Activated CD4-positive, alpha-beta memory T cell treated with anti-CD3 and anti-CD28 coated beads, Interleukin-2, amount 10 ng/mL, durations not matched to agents 7 days and 5 days (primary cell): Measurements from ENCODE around the gene NDUFS6. TPM values are rescaled to one million over a fixed set of nuclear protein-coding genes. Genes with fewer than 3 reads are reported as not detected.
"Not testable (repeated sequence)": the region's sequence is repeated elsewhere in the genome, so short reads cannot be mapped to it uniquely, and the experiment has no call there.

Experiments used
- CTCF ChIA-PET: fragments of 350-600 bp; sonication (Branson Sonifier 250); formaldehyde crosslinking; loops from one replicate; lab custom pipeline; 2021; ENCODE audit warnings: antibody characterized with exemption, inconsistent platforms; lab: Charles Lee
- POLR2A ChIA-PET: fragments of 350-600 bp; sonication (Branson Sonifier 250); formaldehyde crosslinking; loops from one replicate; lab custom pipeline; 2021; ENCODE audit warnings: antibody characterized with exemption; lab: Charles Lee
- DNase-seq: peaks from one replicate; pipeline ENCODE4 v3.0.0-alpha.2; 2020
- H3K27ac Mint-ChIP-seq: one replicate; pipeline ENCODE4 v1.8.0; 2021; ENCODE audit warnings: mild to moderate bottlenecking, mixed read lengths
- H3K27me3 Mint-ChIP-seq: one replicate; pipeline ENCODE4 v1.8.0; 2021; ENCODE audit warnings: mixed read lengths
- H3K36me3 Mint-ChIP-seq: one replicate; pipeline ENCODE4 v1.8.0; 2021; ENCODE audit warnings: low read depth, mixed read lengths
- H3K4me1 Mint-ChIP-seq: one replicate; pipeline ENCODE4 v1.8.0; 2021; ENCODE audit warnings: mixed read lengths
- H3K4me3 Mint-ChIP-seq: one replicate; pipeline ENCODE4 v1.8.0; 2021; ENCODE audit warnings: mild to moderate bottlenecking, mixed read lengths
- H3K9me3 Mint-ChIP-seq: one replicate; pipeline ENCODE4 v1.8.0; 2021; ENCODE audit warnings: mixed read lengths
- total RNA-seq, 2 experiments: library from RNA; stranded (reverse); gene quantifications; one replicate each; pipeline ENCODE4 v1.2.3, GENCODE V29; 2021

Gene NDUFS6
- total RNA-seq, 2 experiments from 2014 or later, result 25.4 to 29.2 TPM

DNA sequence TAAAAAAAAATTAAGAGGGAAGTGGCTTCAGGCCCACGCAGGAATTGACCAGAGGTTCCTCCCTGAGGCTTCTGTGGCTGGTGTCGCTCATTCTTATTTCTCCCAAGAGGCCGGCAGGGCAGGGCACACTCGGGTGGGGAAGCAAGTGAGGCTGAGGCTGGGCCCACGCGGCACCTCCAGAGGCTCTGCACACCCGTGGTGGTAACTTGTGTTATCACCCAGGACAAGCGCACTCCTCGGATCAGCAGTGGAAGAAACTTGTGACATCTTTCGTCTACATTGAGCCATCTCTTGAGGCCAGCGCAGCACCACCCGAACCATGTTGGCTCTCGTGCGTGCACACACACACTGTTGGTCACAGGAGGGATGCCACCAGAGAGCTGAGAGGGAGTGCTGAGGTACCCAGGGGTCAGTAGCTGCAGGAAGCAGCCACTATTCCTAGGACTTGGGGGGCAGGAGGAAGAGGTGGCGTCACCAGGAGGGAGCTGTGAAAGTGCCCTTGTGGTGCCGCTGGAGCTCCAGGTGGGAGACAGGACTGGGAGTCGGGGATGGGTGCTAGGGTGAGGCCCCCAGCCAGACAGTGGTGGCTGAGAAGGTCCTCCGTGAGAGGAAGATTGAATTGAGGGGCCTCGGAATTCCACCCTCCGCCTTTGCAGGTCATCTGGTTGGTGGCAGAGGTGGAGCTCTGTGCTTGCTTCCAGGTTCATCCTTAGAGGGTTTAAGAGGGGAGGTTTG, 6.4 kb downstream of the NDUFS6 start:
- ChIA-PET CTCF (interaction anchor here (1.1 kb wide), 1 partner anchor 69 kb away, joined by 3 read pairs; no protein-coding TSS in a partner anchor), POLR2A (interaction anchor here (1.7 kb wide), 1 partner anchor 15 kb away, joined by 5 read pairs; no protein-coding TSS in a partner anchor)
- Mint-ChIP-seq H3K27ac (no peak overlapping the region), H3K36me3 (peaks cover 76% of the 10 kb centered on the region), H3K27me3 (no peaks in the 10 kb centered on the region), H3K4me1 (peaks cover 24% of the 10 kb centered on the region), H3K9me3 (no peaks in the 10 kb centered on the region), H3K4me3 (no peak overlapping the region)
- DNase-seq, result no peak

DNA sequence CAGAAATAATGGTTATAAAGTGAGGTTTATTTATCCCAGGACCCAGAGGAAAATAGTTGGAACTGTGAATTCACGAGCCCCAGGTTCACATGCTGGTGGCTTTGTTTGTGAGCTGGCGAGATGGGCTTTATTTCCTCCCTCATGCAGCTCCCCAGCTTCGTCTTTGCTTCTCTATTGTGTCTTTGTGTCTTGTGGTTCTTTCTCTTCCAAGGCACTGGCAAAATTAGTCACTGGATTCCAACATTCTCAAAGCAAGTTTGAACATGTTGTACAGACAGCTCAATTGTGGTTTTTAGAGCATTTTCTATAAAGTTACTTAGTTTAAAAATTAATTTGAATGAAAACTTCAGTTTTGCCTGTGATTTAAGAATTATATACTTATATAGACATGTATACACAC, 7.2 kb downstream of the NDUFS6 start:
- H3K4me3 Mint-ChIP-seq, result no peak overlapping the region
- no peak overlapping the region for H3K27ac Mint-ChIP-seq
- peaks cover 16% of the 10 kb centered on the region for H3K4me1 Mint-ChIP-seq
- H3K9me3 Mint-ChIP-seq, result no peaks in the 10 kb centered on the region
- POLR2A ChIA-PET, result interaction anchor here (1.7 kb wide), 1 partner anchor 16 kb away, joined by 5 read pairs; no protein-coding TSS in a partner anchor
- no peak for DNase-seq
- H3K27me3 Mint-ChIP-seq, result no peaks in the 10 kb centered on the region
- H3K36me3 Mint-ChIP-seq, result peaks cover 71% of the 10 kb centered on the region
- CTCF ChIA-PET, result interaction anchor here (1.1 kb wide), 1 partner anchor 70 kb away, joined by 3 read pairs; no protein-coding TSS in a partner anchor

DNA sequence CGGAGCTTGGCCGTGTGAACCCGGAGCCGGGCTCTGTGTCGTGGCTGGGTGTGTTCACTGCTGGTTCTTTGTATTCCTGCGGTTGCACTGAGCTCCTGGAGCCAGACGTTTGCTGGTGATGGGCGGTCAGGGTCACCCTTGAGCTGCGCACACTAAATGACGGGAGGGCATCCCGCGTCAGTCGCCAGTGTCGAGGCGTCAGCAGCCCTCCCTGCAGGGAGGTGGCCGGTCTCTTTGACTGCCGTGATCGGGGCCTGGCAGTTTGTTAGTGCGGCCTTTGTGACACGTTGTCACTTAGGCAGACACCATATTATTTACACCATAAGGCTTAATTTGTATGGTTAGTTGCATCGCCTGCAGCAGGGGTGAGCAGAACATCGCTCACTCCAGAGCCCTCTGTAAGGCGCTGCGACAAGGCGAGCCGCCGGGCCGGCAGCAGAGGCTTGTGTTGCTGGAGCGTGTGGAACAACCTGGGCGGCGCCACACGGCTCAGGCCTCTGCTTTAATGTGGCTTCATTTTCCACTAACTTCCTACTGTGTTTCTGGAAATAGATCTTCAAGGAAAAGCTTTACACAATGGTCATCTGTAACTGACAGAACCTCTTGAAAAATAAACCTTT, 8.3 kb downstream of the NDUFS6 start:
- no peak for DNase-seq
- CTCF ChIA-PET, result no interaction called here
- Mint-ChIP-seq H3K9me3 (no peaks in the 10 kb centered on the region), H3K27me3 (no peaks in the 10 kb centered on the region), H3K27ac (no peak overlapping the region), H3K4me3 (no peak overlapping the region), H3K4me1 (peaks cover 7% of the 10 kb centered on the region), H3K36me3 (peaks cover 71% of the 10 kb centered on the region)
- POLR2A ChIA-PET, result no interaction called here

DNA sequence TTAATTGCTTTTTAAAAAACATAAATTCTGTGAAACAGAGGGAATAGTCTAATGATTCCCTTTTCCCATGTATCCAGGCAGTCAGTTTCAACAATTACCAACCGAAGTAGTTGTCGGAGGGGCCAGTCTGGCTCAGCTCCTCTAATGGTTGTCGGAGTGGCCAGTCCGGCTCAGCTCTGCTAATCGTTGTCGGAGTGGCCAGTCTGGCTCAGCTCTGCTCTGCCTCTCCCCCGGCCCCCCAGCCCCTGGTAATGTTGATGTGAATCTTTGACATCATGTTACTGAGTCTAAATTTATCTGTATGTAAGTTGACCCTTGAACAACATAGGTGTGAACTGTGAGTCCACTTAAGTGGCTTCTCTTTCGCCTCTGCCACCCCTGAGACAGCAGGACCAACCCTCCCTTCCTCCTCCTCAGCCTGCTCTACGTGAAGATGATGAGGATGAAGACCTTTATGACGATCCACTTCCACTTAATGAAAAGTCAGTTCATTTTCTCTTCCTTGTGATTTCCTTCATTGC, 9.4 kb downstream of the NDUFS6 start:
- no peaks in the 10 kb centered on the region for H3K27me3 Mint-ChIP-seq
- DNase-seq, result no peak
- H3K9me3 Mint-ChIP-seq, result no peaks in the 10 kb centered on the region
- POLR2A ChIA-PET, result no interaction called here
- H3K27ac Mint-ChIP-seq, result no peak overlapping the region
- no peak overlapping the region for H3K4me3 Mint-ChIP-seq
- H3K4me1 Mint-ChIP-seq, result peaks cover 7% of the 10 kb centered on the region
- CTCF ChIA-PET, result no interaction called here
- H3K36me3 Mint-ChIP-seq, result peaks cover 72% of the 10 kb centered on the region

GRCh38 chr5:1814183-1815020, 13.2 kb downstream of the NDUFS6 start:
- H3K27ac Mint-ChIP-seq, result no peak overlapping the region
- POLR2A ChIA-PET, result no interaction called here

GRCh38 chr5:1815071-1815786, 14.0 kb downstream of the NDUFS6 start:
- Mint-ChIP-seq H3K27ac (no peak overlapping the region), H3K4me1 (peaks cover 5% of the 10 kb centered on the region), H3K4me3 (no peak overlapping the region), H3K27me3 (no peaks in the 10 kb centered on the region), H3K9me3 (no peaks in the 10 kb centered on the region), H3K36me3 (peaks cover 67% of the 10 kb centered on the region)
- no peak for DNase-seq
- ChIA-PET POLR2A (interaction anchor here (1.0 kb wide), 1 partner anchor 16 kb away, joined by 3 read pairs; no protein-coding TSS in a partner anchor), CTCF (no interaction called here)

More at GRCh38 chr5:1814183-1815020, 13.2 kb downstream of the NDUFS6 start:
- no peak for DNase-seq
- CTCF ChIA-PET, result no interaction called here
- Mint-ChIP-seq H3K27me3 (no peaks in the 10 kb centered on the region), H3K9me3 (no peaks in the 10 kb centered on the region), H3K4me3 (no peak overlapping the region), H3K36me3 (peaks cover 63% of the 10 kb centered on the region), H3K4me1 (peaks cover 5% of the 10 kb centered on the region)

- Mint-ChIP-seq H3K27me3 (no peaks in the 10 kb centered on the region), H3K9me3 (no peaks in the 10 kb centered on the region), H3K4me3 (no peak overlapping the region), H3K4me1 (peaks cover 5% of the 10 kb centered on the region), H3K36me3 (peaks cover 67% of the 10 kb centered on the region), H3K27ac (no peak overlapping the region)
- POLR2A ChIA-PET, result interaction anchor here (1.0 kb wide), 1 partner anchor 17 kb away, joined by 3 read pairs; no protein-coding TSS in a partner anchor
- no peak for DNase-seq
- CTCF ChIA-PET, result no interaction called here
These were observed 14.7 kb downstream of the NDUFS6 start for GRCh38 chr5:1815881-1816292.

DNA sequence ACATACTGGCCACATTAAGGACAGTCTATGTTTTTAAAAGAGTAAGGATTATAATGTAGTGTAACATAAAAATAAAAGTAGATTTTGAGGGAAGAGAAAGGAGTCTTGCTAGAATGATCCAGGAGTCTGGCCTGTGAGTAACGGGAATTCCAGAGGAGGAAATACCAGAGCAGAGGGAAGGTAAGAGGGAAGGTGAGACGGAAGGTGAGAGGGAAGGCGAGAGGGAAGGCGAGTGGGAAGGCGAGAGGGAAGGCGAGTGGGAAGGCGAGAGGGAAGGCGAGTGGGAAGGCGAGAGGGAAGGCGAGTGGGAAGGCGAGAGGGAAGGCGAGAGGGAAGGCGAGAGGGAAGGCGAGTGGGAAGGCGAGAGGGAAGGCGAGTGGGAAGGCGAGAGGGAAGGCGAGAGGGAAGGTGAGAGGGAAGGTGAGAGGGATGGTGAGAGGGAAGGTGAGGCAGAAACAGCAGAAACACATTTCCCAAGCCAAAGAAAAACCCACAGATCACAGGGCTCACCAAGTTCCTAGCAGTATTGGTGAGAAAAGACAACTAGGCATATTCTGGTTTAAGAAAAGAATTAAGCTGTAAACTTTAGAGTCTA, 15.4 kb downstream of the NDUFS6 start:
- DNase-seq, H3K9me3 Mint-ChIP-seq, CTCF ChIA-PET, H3K4me1 Mint-ChIP-seq, H3K4me3 Mint-ChIP-seq, H3K27ac Mint-ChIP-seq, POLR2A ChIA-PET, H3K27me3 Mint-ChIP-seq: not testable (repeated sequence)
- H3K36me3 Mint-ChIP-seq, result peaks cover 72% of the 10 kb centered on the region

- H3K9me3 Mint-ChIP-seq, result no peaks in the 10 kb centered on the region
- ChIA-PET POLR2A (no interaction called here), CTCF (no interaction called here)
These were observed 16.2 kb downstream of the NDUFS6 start for GRCh38 chr5:1817261-1818043.

GRCh38 chr5:1818784-1819183, 17.6 kb downstream of the NDUFS6 start:
- ChIA-PET POLR2A (no interaction called here), CTCF (no interaction called here)
- DNase-seq, result no peak
- Mint-ChIP-seq H3K4me1 (peaks cover 5% of the 10 kb centered on the region), H3K4me3 (no peak overlapping the region), H3K9me3 (no peaks in the 10 kb centered on the region), H3K27me3 (no peaks in the 10 kb centered on the region), H3K27ac (no peak overlapping the region), H3K36me3 (peaks cover 63% of the 10 kb centered on the region)

More at GRCh38 chr5:1817261-1818043, 16.2 kb downstream of the NDUFS6 start:
- DNase-seq, result no peak
- Mint-ChIP-seq H3K27me3 (no peaks in the 10 kb centered on the region), H3K4me3 (no peak overlapping the region), H3K27ac (no peak overlapping the region), H3K36me3 (peaks cover 69% of the 10 kb centered on the region), H3K4me1 (peaks cover 5% of the 10 kb centered on the region)

DNA sequence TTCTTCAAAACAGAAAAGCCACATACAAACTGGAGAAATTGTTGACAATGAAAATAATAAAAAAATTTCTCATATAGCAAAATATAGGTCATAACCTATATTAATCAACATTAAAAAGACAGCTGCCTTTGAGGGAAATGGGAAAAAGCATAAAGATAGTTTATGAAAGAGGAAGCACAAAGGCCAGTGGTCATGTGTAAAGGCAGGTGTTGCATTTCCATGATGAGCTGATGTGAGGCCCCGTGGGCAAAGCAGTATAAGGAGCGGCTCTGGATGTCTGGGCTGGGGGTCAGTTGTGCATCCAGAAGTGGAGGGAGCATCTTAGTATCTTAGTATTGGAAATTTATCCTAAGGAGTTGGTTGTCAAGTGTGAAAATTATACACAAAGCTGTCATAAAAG, 18.3 kb downstream of the NDUFS6 start:
- Mint-ChIP-seq H3K9me3 (no peaks in the 10 kb centered on the region), H3K36me3 (peaks cover 56% of the 10 kb centered on the region), H3K27me3 (no peaks in the 10 kb centered on the region), H3K4me1 (peaks cover 5% of the 10 kb centered on the region), H3K27ac (no peak overlapping the region), H3K4me3 (no peak overlapping the region)
- POLR2A ChIA-PET, result no interaction called here
- CTCF ChIA-PET, result no interaction called here
- DNase-seq, result no peak
